ENCODE data around the gene ANXA4. TPM values are rescaled to one million over a fixed set of nuclear protein-coding genes. Genes with fewer than 3 reads are reported as not detected.

The ANXA4 gene
- total and polyA plus RNA-seq, 4 donors: 17.6 to 135 (median 59.4) TPM

- H3K36me3 ChIP-seq (ENCODE audit: control insufficient read depth in 4 of 4, insufficient read depth in 3 of 4, low read depth in 1 of 4, low read length in 3 of 4): no peaks in the 10 kb centered on the region
- TF ChIP-seq RXRA (IDR thresholded peaks at IDR 0.05) (no peak), EGR1 (IDR thresholded peaks at IDR 0.05; ENCODE audit: low read depth in 2 of 2) (no peak), SP1 (IDR thresholded peaks at IDR 0.05) (no peak), CTCF (IDR thresholded peaks at IDR 0.05; ENCODE audit: low read depth, low read length, missing input control) (no peak), YY1 (IDR thresholded peaks at IDR 0.05) (no peak), FOXA2 (IDR thresholded peaks at IDR 0.05) (no peak), NR2F2 (IDR thresholded peaks at IDR 0.05) (no peak), FOXA1 (IDR thresholded peaks at IDR 0.05) (no peak), REST (IDR thresholded peaks at IDR 0.05) (no peak), RAD21 (IDR thresholded peaks at IDR 0.05) (no peak), JUND (IDR thresholded peaks at IDR 0.05) (no peak), ZBTB33 (IDR thresholded peaks at IDR 0.05) (no peak), TAF1 (conservative IDR thresholded peaks at IDR 0.05) (no peak), HNF4G (IDR thresholded peaks at IDR 0.05) (no peak), HNF4A (conservative IDR thresholded peaks at IDR 0.05) (no peak), GABPA (IDR thresholded peaks at IDR 0.05 in 1 of 2, conservative IDR thresholded peaks at IDR 0.05 in 1 of 2) (no peak)
- TF ChIP-seq, protein P1, sequence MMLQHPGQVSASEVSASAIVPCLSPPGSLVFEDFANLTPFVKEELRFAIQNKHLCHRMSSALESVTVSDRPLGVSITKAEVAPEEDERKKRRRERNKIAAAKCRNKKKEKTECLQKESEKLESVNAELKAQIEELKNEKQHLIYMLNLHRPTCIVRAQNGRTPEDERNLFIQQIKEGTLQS (IDR thresholded peaks at IDR 0.05): no peak
- TF ChIP-seq, protein P2, sequence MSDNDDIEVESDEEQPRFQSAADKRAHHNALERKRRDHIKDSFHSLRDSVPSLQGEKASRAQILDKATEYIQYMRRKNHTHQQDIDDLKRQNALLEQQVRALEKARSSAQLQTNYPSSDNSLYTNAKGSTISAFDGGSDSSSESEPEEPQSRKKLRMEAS (IDR thresholded peaks at IDR 0.05): no peak
- H3K27me3 ChIP-seq (ENCODE audit: control insufficient read depth in 4 of 4, insufficient read depth in 4 of 4, low read length in 3 of 4): no peaks in the 10 kb centered on the region
- H3K9ac ChIP-seq (ENCODE audit: low read depth in 1 of 2, low read length in 2 of 2): no peak overlapping the region
- DNase-seq (ENCODE audit: low spot score): no peak
- H3K9me3 ChIP-seq (ENCODE audit: control insufficient read depth in 4 of 4, low read length in 3 of 4): no peaks in the 10 kb centered on the region
- H3K4me1 ChIP-seq (ENCODE audit: control insufficient read depth in 4 of 4, insufficient read depth in 4 of 4, low read length in 3 of 4): peaks cover 0 to 4% (median 1%) of the 10 kb centered on the region in 4 donors
- H3K27ac ChIP-seq (ENCODE audit: low read depth in 1 of 2, low read length in 2 of 2): no peak overlapping the region
- no peak overlapping the region for H3K4me3 ChIP-seq (ENCODE audit: low read depth in 1 of 3, low read length in 3 of 3)
- 97% methylated on average over 3 of the region's 3 CpGs for WGBS
Measured at GRCh38 chr2:69711971-69712370, 30.0 kb upstream of the ANXA4 start.

Data from liver (tissue), 9 donors.